Right renal cortex interstitium (tissue), 3 donors: ENCODE results near the gene C1QL4. TPM values are rescaled to one million over a fixed set of nuclear protein-coding genes. Genes with fewer than 3 reads are reported as not detected.

ENCODE experiments used
- DNase-seq, 3 donors: peaks; one replicate each; pipeline ENCODE4 v3.0.0-alpha.2; 2013; ENCODE audit warnings: low read depth in 3 of 3, low spot score in 2 of 3
- polyA plus RNA-seq, 3 donors: library from polyadenylated mRNA; unstranded; fragments of 120-200 nt; gene quantifications; one replicate each; pipeline ENCODE4 v1.2.1, GENCODE V29; 2013; ENCODE audit not compliant: insufficient read length in 3 of 3

The C1QL4 gene
- polyA plus RNA-seq, 3 donors, result 0.94 to 1.5 (median 0.99) TPM

GRCh38 chr12:49348781-49349180 lies 11.8 kb upstream of the C1QL4 start:
- no peak for DNase-seq

DNA sequence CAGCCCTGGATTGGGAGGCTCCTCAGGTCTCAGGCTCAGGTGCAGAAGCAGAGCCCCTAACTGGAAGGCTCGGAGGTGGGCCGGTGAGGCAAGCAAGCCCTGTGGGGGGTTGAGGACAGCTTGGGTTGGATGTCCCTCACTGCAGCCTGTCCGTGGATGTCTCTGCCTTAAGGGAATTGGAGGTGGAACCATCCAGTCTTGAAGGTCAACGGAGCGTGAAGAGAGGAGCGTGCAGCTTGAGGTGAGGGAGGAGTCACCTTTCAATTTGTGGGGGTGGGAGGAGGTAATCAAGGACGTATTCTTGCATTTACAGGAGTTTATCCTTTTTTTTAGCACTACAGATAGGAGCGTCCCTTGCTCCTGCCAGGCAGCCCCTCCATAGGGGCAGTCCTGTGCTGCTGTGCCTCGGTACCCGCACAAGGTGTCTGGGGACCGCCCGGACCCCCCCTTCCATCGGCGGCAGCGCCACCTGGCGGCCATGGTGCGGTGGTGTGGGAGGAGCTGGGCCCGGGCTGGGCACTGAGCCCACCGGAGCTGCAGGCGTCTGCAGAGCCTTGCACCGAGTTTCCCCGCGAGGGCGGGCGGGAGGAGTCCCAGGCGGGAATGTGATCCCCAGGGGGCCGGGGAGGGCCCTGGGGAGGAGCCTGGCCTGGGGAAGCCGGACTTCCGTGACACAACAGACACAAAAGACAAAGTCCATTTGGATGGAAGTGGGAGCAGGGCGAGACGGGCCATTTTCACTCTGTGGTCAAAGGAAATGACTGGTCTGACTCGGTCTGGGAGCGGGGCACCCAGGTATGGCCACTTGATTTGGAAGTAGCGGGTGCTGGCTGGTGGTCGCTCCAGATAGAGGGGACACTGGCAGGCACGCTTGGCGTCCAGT lies 10.6 kb upstream of the C1QL4 start:
- no peak for DNase-seq

DNA sequence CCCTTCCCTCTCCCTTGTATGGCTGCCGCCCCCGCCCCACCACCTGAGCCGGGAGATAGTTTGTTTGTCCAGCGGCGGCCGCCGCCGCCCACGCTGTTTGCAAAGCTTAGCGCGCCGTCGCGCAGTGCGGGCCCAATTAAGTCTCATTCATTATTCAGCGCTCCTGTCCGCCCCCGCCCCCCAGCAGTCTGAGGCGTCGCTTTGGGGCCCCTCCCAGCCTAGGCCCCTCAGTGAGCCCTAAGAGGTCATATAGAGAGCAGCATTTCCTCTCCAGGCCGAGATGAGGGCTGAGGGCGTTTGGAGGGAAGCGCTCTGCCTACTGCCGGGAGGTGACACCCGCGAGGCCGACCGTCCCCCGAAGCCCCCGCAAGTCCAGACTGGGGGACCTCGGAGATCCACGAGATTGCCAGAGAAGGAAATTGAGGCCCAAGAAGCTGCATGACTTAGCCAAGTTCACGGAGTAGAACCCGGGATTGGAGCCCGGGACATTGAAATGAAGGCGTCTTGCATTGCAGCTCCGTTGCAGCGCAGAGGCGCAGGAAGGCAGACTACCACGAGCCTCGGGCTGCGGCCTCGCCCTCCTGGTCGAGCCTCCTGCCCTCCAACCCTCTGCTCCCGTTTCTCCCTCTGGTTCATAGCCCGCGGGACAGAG lies 9.8 kb upstream of the C1QL4 start, which contains the start of gene DNAJC22:
Gene DNAJC22, plus strand, starts transcription at position 230 of the 652 bp plus-strand sequence. CDS start 1,985 bp downstream, outside the sequence.
- DNase-seq, result no peak

DNA sequence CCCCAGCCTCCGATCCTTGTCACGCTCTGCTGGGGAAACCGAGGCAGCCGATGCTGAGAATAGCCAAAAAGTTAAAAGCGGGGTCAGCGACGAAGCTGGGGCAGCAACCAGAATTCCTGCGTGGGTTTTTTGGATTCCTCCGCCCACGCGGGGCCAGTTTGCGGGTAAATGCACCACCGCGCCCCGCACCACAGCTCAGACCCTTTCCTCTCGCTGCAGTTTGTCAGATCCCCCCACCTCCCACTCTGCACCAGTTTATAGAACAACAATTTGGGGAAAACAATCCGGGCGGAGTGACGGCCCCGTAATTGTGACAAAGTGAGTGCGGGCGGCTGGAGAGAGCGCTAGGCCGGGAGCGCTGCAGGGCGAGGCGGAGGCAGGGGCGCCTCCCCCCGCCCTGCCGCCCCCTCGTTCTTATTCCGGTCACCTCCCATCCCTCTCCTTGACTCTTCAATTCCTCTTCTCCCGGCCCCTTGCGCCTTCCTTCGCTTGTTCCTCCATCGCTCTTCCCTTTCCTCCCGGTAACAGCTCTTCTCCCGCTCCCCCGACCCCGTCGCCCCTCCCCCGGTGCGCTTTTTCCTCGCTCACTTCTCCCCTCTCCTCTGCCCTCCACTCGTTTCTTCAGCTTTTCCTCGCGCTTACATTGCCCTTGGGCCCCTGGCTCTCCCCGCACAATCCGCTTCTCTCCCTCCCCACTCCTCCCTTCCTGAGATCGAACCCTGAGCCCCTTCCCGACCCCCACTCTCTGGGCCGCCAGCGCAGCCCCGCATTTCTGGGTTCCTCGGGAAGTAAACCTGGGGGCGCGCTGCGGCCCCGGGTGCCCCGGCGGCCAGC lies 9.1 kb upstream of the C1QL4 start:
- DNase-seq, result no peak

DNA sequence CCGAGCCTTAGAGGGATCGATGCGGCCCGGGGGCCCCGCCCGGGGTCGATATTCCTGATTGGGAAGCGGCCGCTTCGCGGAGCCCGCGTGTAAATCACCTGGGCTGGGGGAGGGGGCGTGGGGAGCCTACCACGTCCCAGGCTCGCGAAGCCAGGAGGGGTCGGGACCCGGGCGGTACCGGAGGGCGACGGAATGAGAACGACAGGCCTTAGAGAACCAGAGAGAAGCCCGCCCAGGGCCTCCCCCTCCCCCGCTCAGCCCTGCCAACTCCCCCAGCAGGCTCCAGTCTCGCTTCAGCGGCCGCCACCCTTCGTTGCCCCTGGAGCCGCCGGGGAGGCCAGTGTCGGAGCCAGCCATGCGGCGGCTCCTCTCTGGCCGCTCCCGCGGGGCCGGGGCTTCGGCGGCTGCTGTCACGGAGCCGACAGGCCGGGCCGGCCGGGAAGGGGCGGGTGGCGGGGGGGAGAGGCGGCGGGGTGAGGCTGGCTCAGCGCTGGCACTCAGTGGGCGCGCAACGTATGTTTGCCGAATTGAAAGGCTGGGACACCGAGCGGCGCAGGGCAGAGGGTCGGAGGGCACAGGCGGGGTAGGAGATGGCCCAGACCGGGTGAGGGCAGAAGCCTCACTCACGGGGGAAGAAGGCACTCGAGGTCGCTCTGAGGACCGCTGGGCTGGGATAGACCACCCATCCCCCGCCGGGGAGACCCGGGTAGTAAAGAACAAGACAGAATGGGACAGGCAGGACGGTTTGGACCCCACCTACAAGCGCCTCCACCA lies 8.2 kb upstream of the C1QL4 start:
- DNase-seq, result no peak

GRCh38 chr12:49344486-49345050 lies 7.6 kb upstream of the C1QL4 start:
- DNase-seq, result no peak

- no peak for DNase-seq
Measured at GRCh38 chr12:49342914-49343731, 6.1 kb upstream of the C1QL4 start.

DNA sequence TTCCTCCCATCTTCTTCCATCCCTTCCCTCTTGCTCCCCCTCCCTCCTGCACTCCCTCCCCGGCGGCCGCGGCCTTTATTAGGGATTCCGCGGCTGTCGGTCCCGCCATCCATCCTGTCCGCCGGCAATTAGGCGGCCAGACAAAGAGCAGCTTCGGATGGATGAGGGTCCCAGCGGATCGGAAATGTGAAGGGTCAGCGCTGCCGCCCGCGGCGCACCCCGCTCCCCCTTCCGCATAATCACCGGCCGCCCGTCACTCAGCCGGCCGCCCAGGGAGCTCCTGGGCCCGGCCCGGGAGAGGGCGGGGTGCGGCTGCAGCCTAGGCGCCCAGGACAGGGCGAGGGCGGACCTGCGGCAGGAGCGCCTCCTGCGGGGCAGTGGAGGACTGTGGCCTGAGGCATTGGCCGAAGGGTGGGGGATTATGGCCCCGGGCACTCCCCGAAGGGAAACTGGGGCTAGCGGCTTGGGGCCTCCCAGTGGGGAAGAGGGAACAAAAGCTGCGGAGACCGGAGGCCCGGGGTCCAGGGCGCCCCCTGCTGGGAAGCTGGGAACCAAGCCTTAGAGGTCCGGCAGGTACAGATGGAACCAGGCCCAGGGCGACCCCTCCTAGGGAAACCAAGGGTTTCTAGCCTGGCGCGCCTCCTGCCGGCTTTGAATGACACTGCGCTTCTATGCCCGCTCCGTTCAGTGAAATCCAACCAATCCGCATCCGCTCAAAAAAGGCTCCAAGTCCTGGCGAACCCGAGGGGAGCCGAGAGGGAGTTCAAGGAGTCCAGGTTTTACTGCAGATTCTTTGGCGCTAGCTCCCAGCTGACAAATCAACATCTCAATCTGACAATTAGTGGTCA lies 5.3 kb upstream of the C1QL4 start:
- DNase-seq, result peak in 1 of 3 donors; percentile 87

- DNase-seq, result no peak
Measured at GRCh38 chr12:49341777-49342065, 4.7 kb upstream of the C1QL4 start.

- no peak for DNase-seq
Measured at GRCh38 chr12:49340971-49341776, 4.2 kb upstream of the C1QL4 start.

DNA sequence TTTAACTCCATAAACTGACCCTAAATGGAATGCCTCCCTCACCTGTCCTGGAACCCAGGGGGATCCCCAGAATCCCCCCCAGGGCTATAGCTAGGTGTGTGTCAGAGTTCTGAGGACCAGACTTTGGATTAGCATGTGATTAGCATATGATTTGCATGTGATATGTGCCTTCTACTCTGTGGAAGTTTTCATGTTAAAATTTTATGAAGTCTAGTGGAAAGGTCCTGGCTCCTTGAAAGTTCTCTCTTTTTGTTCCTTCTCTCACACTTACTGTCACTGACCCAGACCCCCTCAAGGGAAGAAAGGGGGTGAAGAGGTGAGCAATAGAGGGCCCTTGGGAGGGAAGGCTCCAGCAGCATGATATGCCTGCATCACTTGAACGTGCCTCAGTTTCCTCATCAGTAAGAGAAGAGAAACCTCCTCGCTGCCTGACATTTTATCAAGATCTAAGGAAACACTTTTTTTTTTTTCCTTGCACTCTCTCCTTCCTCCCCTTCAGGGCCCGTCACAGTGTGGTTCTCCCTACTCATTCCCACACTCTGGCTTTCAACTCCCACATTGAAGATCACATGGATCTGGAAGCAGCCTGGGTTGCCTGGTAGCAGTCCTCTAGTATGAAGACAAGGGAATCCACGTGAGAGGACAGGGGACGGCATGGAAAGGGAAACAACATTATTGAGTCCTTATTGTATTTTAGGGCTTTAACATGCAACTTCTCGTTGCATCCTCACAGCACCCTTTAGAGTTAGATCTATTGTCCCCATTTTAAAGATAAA lies 3.3 kb upstream of the C1QL4 start:
- DNase-seq, result no peak

- no peak for DNase-seq
Measured at GRCh38 chr12:49339464-49339861, 2.5 kb upstream of the C1QL4 start.

DNA sequence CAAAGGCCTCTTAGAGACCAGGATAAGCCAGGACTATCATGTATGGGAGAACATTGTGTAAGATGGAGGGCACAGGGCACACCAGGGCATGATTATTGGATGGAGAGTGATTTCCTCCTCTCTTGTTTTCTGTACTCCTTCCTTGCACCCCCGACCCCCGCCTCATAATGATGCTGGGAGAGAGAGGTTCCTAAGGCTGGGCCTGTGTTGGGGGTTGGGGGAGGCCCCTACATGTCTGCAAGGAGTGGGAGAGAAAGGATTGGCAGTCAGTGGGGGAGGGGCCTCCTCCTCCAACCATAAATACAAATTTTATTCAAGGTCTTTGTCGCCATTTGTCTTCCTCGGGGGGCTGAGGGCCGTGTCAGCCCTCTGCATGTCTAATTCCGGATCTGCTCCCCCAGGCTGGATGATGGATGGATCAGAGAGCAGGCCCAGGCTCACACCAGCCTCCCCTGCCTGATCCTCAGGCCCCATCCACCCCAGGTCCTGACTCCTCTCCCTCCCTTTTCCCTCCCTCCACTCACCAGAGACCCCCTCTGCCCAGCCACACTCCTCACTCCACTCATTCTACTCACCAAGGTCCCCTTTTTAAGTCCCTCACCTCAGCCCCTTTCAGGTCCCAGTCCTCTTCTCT lies 2.0 kb upstream of the C1QL4 start:
- no peak for DNase-seq

DNA sequence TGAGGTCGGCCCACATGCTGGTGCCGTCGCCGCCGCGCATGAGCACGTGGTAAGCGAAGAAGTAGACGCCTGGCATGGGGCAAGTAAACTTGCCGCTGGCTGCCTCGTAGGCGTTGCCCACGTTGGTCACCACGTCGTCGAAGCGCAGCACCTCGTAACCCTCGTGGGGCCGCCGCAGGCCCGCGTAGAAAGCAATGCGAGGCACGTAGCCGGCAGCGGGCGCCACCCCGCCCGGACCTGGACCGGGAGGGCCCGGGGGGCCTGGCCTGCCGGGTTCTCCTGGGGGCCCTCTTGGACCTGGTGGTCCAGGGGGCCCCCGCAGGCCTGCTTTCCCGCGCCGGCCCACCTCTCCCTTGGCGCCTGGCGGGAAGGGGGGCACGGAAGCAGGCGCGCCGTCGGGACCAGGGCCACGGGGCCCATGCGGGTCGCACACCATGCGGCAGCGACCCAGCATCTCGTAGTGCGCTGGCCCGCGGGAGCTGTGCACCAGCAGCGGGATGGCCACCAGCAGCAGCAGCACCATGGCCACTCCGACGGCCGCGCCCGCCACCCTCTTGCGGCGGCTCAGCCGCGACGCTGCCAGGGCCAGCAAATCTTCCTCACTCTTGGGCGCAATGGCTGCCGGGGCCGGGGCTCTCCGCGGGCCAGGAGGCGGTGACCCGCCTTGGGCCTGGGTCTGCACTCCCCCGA lies 888 bp downstream of the C1QL4 start:
- DNase-seq, result no peak

DNA sequence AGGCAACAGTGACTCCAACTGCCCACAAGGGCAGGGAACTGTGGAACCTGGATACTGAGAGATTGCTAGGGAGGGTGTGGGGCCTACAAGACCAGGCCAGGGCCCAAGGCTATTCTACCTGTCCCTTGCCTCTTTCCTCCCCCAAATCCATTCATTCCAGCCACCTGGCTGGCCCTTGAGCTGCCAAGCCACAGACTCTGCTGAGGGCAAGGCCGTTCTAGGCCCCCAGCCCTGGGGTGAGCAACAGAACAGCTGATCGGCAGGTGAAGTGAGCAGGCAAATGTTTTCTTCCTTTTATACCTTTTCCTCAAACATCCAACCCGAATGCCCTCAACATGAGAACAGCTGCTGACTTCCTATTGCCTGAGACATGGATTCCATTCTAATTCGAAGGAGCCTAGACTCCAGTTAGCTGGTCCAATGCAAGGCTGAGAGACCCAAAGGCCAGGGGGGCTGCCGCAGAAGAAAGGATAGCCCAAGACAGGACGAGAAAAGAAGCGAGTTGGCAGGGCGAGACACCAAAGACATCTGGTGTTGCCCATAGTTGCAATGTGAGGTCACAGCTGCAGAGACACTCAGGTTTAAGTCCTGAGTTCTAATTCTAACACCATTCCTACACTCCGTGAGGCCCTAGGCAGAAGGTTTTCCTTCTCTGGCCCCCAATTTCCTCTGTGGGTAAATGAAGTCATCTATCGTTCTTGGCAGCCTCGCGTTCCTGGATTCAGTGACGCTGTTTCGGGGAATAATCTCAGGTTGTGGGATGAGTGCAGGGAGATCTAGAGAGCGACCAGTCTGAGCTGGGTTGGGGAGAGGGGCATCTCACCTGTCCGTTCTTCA lies 1.7 kb downstream of the C1QL4 start:
- DNase-seq, result no peak
